Prostate gland (tissue), 2 donors: ENCODE measurements around the gene PIP5K1B. TPM values are rescaled to one million over a fixed set of nuclear protein-coding genes. Genes with fewer than 3 reads are reported as not detected.

Experiments used
- DNase-seq: peaks from one replicate; pipeline ENCODE4 v3.0.0-alpha.2; 2019; ENCODE audit warnings: low spot score
- H3K27ac ChIP-seq, 2 donors: fragments of 200-600 bp; sonication (generic); 2 replicates each; pipeline ENCODE4 v1.5.1; 2017 to 2019
- H3K27me3 ChIP-seq: fragments of 200-600 bp; sonication (generic); replicated peaks from 2 replicates; pipeline ENCODE4 v1.5.1; 2019; ENCODE audit not compliant: insufficient read depth
- H3K36me3 ChIP-seq, 2 donors: fragments of 200-600 bp; sonication (generic); 1 replicate in 1 of 2; 2 replicates in 1 of 2; pipeline versions ENCODE4 v1.5.1 to v1.8.1; 2017 to 2019
- H3K4me1 ChIP-seq: fragments of 200-600 bp; sonication (generic); replicated peaks from 2 replicates; pipeline ENCODE4 v1.5.1; 2019
- H3K4me3 ChIP-seq, 2 donors: fragments of 200-600 bp; sonication (generic); 2 replicates each; pipeline ENCODE4 v1.5.1; 2017 to 2019
- H3K9me3 ChIP-seq: fragments of 200-600 bp; sonication (generic); 2 replicates; pipeline ENCODE4 v1.5.1; 2017
- CTCF ChIP-seq, 4 experiments: fragments of 200-600 bp in 2 of 4; fragments of 450-650 bp in 2 of 4; sonication (generic) in 2 of 4; IDR thresholded peaks; 1 replicate in 3 of 4; 2 replicates in 1 of 4; pipeline ENCODE4 v1.5.1; 2016 to 2019; ENCODE audit warnings: antibody characterized with exemption in 4 of 4, mild to moderate bottlenecking in 2 of 4, moderate library complexity in 2 of 4
- POLR2A ChIP-seq: fragments of 450-650 bp; IDR thresholded peaks from one replicate; pipeline ENCODE4 v1.6.1; 2016; ENCODE audit warnings: antibody characterized with exemption, mild to moderate bottlenecking
- POLR2AphosphoS5 ChIP-seq: sonication (generic); formaldehyde crosslinking; IDR thresholded peaks from one replicate; pipeline ENCODE4 v1.6.1; 2017; ENCODE audit warnings: antibody characterized with exemption
- WGBS: methylation state at CpG from one replicate; pipeline ENCODE4 v1.1.5; 2018; 5-methylcytosine and 5-hydroxymethylcytosine counted together
- intact Hi-C: fragments of 100-400 bp; cut with DNase I; formaldehyde crosslinking; loops from one replicate; pipeline ENCODE4 v1.14.2; 2022
- total RNA-seq, 2 donors: library from RNA; depleted of rRNA; stranded (reverse); fragments of >200 nt; gene quantifications; one replicate each; pipeline ENCODE4 v1.1.0, GENCODE V29; 2016

Gene PIP5K1B
- total RNA-seq, 2 donors from 2014 or later = 1.6 to 38.3 TPM

GRCh38 chr9:68953771-68954170, 248.7 kb downstream of the PIP5K1B start:
- TF ChIP-seq POLR2A = no peak
- TF ChIP-seq POLR2AphosphoS5 = no peak
- no peak for TF ChIP-seq CTCF (IDR thresholded peaks at IDR 0.05)
- Histone ChIP-seq H3K27me3 (no peaks in the 10 kb centered on the region), H3K4me1 (no peaks in the 10 kb centered on the region), H3K9me3 (no peaks in the 10 kb centered on the region), H3K4me3 (no peak overlapping the region), H3K27ac (no peak overlapping the region), H3K36me3 (no peaks in the 10 kb centered on the region)
- DNase-seq = no peak
- intact Hi-C loops = loop anchor here (10.0 kb wide), 1 partner anchor 169 kb away; a partner anchor contains a TSS
- 82% methylated on average over 1 of the region's 1 CpG for WGBS

GRCh38 chr9:68955330-68955729, 250.3 kb downstream of the PIP5K1B start:
- Histone ChIP-seq H3K4me3 (no peak overlapping the region), H3K4me1 (no peaks in the 10 kb centered on the region), H3K27ac (no peak overlapping the region), H3K9me3 (no peaks in the 10 kb centered on the region), H3K36me3 (no peaks in the 10 kb centered on the region), H3K27me3 (no peaks in the 10 kb centered on the region)
- WGBS = 46% methylated on average over 4 of the region's 4 CpGs
- TF ChIP-seq POLR2A = no peak
- no peak for TF ChIP-seq POLR2AphosphoS5
- no peak for TF ChIP-seq CTCF (IDR thresholded peaks at IDR 0.05)
- intact Hi-C loops = loop anchor here (10.0 kb wide), 1 partner anchor 171 kb away; a partner anchor contains a TSS
- no peak for DNase-seq

GRCh38 chr9:68957479-68957878, 252.4 kb downstream of the PIP5K1B start:
- 91% methylated on average over 1 of the region's 1 CpG for WGBS

GRCh38 chr9:68961587-68961986, 256.5 kb downstream of the PIP5K1B start:
- Histone ChIP-seq H3K9me3 (no peaks in the 10 kb centered on the region), H3K4me1 (no peaks in the 10 kb centered on the region), H3K4me3 (no peak overlapping the region), H3K27me3 (no peaks in the 10 kb centered on the region), H3K27ac (no peak overlapping the region), H3K36me3 (no peaks in the 10 kb centered on the region)
- no peak for DNase-seq
- intact Hi-C loops = no loop called here
- TF ChIP-seq POLR2A = no peak
- no peak for TF ChIP-seq CTCF (IDR thresholded peaks at IDR 0.05)
- no peak for TF ChIP-seq POLR2AphosphoS5
- 93% methylated on average over 4 of the region's 4 CpGs for WGBS

More at GRCh38 chr9:68957479-68957878, 252.4 kb downstream of the PIP5K1B start:
- DNase-seq = no peak
- Histone ChIP-seq H3K9me3 (no peaks in the 10 kb centered on the region), H3K27ac (no peak overlapping the region), H3K36me3 (no peaks in the 10 kb centered on the region), H3K27me3 (no peaks in the 10 kb centered on the region), H3K4me3 (no peak overlapping the region), H3K4me1 (no peaks in the 10 kb centered on the region)
- TF ChIP-seq POLR2A (no peak), POLR2AphosphoS5 (no peak), CTCF (IDR thresholded peaks at IDR 0.05) (no peak)
- intact Hi-C loops = loop anchor here (10.0 kb wide), 1 partner anchor 173 kb away; a partner anchor contains a TSS

- no peaks in the 10 kb centered on the region for H3K9me3 ChIP-seq
- no peaks in the 10 kb centered on the region for H3K36me3 ChIP-seq
- H3K27ac ChIP-seq = no peak overlapping the region
- intact Hi-C loops = no loop called here
- no peaks in the 10 kb centered on the region for H3K4me1 ChIP-seq
- no peak for TF ChIP-seq CTCF (IDR thresholded peaks at IDR 0.05)
- TF ChIP-seq POLR2A = no peak
- no peak for TF ChIP-seq POLR2AphosphoS5
- 62% methylated on average over 3 of the region's 3 CpGs for WGBS
- no peak for DNase-seq
- no peak overlapping the region for H3K4me3 ChIP-seq
- no peaks in the 10 kb centered on the region for H3K27me3 ChIP-seq
Observed at GRCh38 chr9:68963416-68963815, 258.4 kb downstream of the PIP5K1B start.
